ENCODE data around the gene TLE1. TPM values are rescaled to one million over a fixed set of nuclear protein-coding genes. Genes with fewer than 3 reads are reported as not detected.

The TLE1 gene
- total RNA-seq, 2 donors from 2014 or later: 43.8 to 54.8 TPM

GRCh38 chr9:81589819-81590218 lies 99.5 kb downstream of the TLE1 start:
- H3K9ac ChIP-seq (ENCODE audit: low read depth in 2 of 2, low read length in 2 of 2): no peak overlapping the region

GRCh38 chr9:81589392-81589791 lies 100.0 kb downstream of the TLE1 start:
- Histone ChIP-seq H3K36me3 (no peaks in the 10 kb centered on the region), H3K27me3 (no peaks in the 10 kb centered on the region), H3K4me1 (peaks cover 7% of the 10 kb centered on the region), H3K4me3 (no peak overlapping the region), H3K9me3 (no peaks in the 10 kb centered on the region), H3K27ac (no peak overlapping the region), H3K9ac (ENCODE audit: low read depth in 2 of 2, low read length in 2 of 2) (peak overlapping the region in 1 of 2 donors; percentile 58)
- intact Hi-C loops (cut with DNase I): no loop called here
- TF ChIP-seq CTCF (IDR thresholded peaks at IDR 0.05): no peak
- DNase-seq: no peak

More at GRCh38 chr9:81589819-81590218, 99.5 kb downstream of the TLE1 start:
- no peak for TF ChIP-seq CTCF (IDR thresholded peaks at IDR 0.05)
- no peak overlapping the region for H3K4me3 ChIP-seq
- H3K36me3 ChIP-seq: no peaks in the 10 kb centered on the region
- intact Hi-C loops (cut with DNase I): loop anchor here (10.0 kb wide), 1 partner anchor 95 kb away; the partner anchor contains the start of gene TLE1
- no peak overlapping the region for H3K27ac ChIP-seq
- peaks cover 7% of the 10 kb centered on the region for H3K4me1 ChIP-seq
- no peaks in the 10 kb centered on the region for H3K9me3 ChIP-seq
- no peaks in the 10 kb centered on the region for H3K27me3 ChIP-seq
- no peak for DNase-seq

- H3K9ac ChIP-seq (ENCODE audit: low read depth in 2 of 2, low read length in 2 of 2): peak overlapping the region in 1 of 2 donors; percentile 58
Observed at GRCh38 chr9:81588148-81588871, 101.0 kb downstream of the TLE1 start.

GRCh38 chr9:81586786-81587185 lies 102.6 kb downstream of the TLE1 start:
- Histone ChIP-seq H3K27ac (peak overlapping the region; percentile 80), H3K27me3 (no peaks in the 10 kb centered on the region), H3K9me3 (no peaks in the 10 kb centered on the region), H3K4me3 (no peak overlapping the region), H3K36me3 (peaks cover 4% of the 10 kb centered on the region), H3K9ac (ENCODE audit: low read depth in 2 of 2, low read length in 2 of 2) (no peak overlapping the region), H3K4me1 (peaks cover 3% of the 10 kb centered on the region)
- intact Hi-C loops (cut with DNase I): no loop called here
- no peak for TF ChIP-seq CTCF (IDR thresholded peaks at IDR 0.05)
- DNase-seq: no peak

More at GRCh38 chr9:81588148-81588871, 101.0 kb downstream of the TLE1 start:
- Histone ChIP-seq H3K36me3 (peaks cover 4% of the 10 kb centered on the region), H3K27me3 (no peaks in the 10 kb centered on the region), H3K9me3 (no peaks in the 10 kb centered on the region), H3K4me1 (peaks cover 4% of the 10 kb centered on the region), H3K4me3 (no peak overlapping the region), H3K27ac (peak overlapping the region; percentile 80)
- intact Hi-C loops (cut with DNase I): no loop called here
- TF ChIP-seq CTCF (IDR thresholded peaks at IDR 0.05): no peak
- peak; percentile 63 for DNase-seq

- no peaks in the 10 kb centered on the region for H3K27me3 ChIP-seq
- intact Hi-C loops (cut with DNase I): no loop called here
- no peak overlapping the region for H3K9ac ChIP-seq (ENCODE audit: low read depth in 2 of 2, low read length in 2 of 2)
- H3K4me1 ChIP-seq: no peaks in the 10 kb centered on the region
- no peaks in the 10 kb centered on the region for H3K9me3 ChIP-seq
- no peak overlapping the region for H3K4me3 ChIP-seq
- no peak for DNase-seq
- no peak overlapping the region for H3K27ac ChIP-seq
- H3K36me3 ChIP-seq: peaks cover 4% of the 10 kb centered on the region
- TF ChIP-seq CTCF (IDR thresholded peaks at IDR 0.05): no peak
Observed at GRCh38 chr9:81585191-81585763, 104.1 kb downstream of the TLE1 start.

Measured in colonic mucosa (tissue), 4 donors.